GM18508 (cell line): Measurements from ENCODE around the gene OGFR.

Experiments
- ATAC-seq: cut with Tn5 transposase; IDR thresholded peaks from one replicate; pipeline ENCODE4 v1.9.1; 2021; ENCODE audit warnings: moderate number of reproducible peaks; ENCODE audit not compliant: insufficient read depth, unreplicated experiment

OGFR gene

GRCh38 chr20:62804627-62805154, at the start of gene OGFR:
TSS of gene OGFR (plus strand) at chr20:62804835. CDS start at chr20:62804860, 25 bp downstream.
- ATAC-seq, result no peak

- no peak for ATAC-seq
These were observed 49.7 kb upstream of the OGFR start for GRCh38 chr20:62754991-62755356.

- no peak for ATAC-seq
These were observed 48.6 kb upstream of the OGFR start for GRCh38 chr20:62755817-62756724.

DNA sequence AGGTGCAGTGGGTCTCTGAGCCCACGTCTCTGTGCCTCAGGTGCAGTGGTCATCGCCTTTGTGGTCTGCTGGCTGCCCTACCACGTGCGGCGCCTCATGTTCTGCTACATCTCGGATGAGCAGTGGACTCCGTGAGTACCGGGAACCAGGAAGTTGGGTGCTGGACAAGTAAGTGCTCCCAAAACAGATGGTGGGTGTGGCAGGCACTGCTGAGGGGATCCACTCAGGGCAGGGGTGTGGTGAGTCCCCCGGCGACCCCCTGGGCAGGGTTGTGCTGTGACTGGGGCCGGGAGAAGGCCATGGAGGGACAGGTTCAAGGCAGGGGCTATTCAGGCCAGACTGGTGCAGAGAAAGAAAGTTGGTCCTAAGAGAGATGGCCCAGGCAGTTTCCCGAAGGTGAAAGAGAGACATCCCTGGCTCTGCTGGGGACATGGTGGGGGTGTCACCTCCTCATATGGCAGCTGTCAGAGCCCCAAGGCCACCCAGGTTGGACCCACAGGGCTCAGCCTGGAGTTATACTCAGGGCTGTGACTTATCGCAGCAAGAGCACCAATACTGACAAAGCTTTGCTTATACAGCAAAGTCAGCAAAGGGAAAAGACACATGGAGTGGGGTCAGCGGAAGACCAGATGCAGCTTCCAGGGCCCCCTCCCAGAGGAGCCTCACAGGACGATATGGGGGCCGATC, 46.3 kb upstream of the OGFR start:
- ATAC-seq, result no peak

GRCh38 chr20:62759981-62760431, 44.6 kb upstream of the OGFR start:
- no peak for ATAC-seq

DNA sequence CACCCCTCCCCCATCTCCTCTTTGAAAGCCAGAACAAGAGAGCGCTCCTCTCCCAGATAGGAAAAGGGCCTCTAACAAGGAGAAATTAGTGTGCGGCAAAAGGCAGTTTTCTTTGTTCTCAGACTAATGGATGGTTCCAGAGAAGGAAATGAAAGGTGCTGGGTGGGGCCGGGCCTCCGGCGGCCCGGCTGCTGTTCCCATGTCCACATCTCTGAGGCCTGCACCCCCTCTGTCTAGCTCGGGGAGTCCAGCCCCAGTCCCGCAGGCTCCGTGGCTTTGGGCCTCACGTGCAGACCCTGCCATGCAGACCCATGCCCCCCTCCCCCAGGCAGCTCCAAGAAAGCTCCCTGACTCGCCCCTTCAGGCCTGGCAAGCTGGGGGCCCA, 44.2 kb upstream of the OGFR start:
- no peak for ATAC-seq

DNA sequence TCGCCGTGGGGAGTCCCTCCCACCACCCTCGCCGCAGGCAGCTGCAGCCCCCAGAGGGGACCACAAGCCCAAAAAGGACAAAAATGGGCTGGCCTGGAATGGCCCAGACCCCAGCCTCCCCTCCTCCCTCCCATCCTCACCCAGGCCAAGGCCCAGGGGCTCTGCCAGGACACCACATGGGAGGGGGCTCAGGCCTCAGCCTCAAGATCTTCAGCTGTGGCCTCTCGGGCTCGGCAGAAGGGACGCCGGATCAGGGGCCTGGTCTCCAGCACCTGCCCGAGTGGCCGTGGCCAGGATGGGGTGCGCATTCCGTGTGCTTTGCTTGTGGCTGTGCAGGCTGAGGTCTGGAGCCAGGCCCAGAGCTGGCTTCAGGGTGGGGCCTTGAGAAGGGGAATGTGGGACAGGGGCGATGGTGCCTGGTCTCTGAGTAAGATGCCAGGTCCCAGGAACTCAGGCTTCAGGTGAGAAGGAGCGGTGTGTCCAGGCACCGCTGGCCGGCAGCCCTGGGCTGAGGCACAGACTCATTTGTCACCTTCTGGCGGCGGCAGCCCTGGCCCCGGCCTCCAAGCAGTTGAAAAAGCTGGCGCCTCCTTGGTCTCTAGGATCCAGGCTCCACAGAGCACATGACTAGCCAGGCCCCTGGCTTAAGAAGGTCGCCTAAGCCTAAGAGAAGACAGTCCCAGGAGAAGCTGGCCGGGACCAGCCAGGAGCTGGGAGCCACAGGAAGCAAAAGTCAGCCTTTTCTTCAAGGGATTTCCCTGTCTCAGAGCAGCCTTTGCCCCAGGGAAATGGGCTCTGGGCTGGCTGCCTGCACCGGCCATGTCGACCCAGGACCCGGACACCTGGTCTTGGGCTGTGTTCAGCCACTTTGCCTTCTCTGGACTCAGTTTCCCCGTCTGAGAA, 43.5 kb upstream of the OGFR start:
- ATAC-seq, result no peak

DNA sequence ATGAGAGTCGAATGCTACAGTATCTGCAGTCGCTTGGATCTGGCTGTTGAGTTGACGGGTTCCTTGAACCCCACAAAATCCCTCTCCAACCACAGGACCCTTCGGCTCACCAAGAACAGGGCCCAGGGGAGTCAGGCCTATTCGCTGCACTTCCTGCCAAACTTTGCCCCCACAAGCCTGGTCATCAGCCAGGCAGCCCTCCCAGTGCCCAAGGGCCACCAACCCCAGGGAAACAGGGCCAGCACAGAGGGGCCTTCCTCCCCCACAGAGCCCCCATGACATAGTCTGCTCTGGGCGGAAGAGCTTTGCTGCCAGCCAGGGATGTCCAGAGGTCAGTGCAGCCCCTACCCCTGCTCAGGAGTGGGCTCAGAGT, 42.9 kb upstream of the OGFR start:
- no peak for ATAC-seq

DNA sequence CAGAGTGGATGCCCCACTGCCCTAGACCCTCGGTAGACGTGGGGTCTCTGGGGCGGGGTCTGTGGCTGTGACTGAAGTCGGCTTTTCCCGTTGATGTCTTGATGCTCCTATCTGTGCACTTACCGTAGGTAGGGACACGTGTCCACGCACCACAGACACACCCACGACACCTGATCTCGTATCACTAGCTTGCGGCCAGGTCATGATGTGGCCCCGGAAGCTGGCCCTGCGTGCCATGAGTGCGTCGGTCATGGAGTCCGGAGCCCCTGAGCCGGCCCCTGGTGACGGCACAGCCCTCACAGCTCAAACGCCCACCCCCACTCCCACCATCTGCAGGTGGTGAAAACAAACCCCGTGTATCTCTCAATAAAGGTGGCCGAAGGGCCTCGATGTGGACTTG, 42.3 kb upstream of the OGFR start:
- no peak for ATAC-seq

GRCh38 chr20:62762801-62763368, 41.8 kb upstream of the OGFR start:
- no peak for ATAC-seq

- no peak for ATAC-seq
These were observed 41.2 kb upstream of the OGFR start for GRCh38 chr20:62763404-62763803.

DNA sequence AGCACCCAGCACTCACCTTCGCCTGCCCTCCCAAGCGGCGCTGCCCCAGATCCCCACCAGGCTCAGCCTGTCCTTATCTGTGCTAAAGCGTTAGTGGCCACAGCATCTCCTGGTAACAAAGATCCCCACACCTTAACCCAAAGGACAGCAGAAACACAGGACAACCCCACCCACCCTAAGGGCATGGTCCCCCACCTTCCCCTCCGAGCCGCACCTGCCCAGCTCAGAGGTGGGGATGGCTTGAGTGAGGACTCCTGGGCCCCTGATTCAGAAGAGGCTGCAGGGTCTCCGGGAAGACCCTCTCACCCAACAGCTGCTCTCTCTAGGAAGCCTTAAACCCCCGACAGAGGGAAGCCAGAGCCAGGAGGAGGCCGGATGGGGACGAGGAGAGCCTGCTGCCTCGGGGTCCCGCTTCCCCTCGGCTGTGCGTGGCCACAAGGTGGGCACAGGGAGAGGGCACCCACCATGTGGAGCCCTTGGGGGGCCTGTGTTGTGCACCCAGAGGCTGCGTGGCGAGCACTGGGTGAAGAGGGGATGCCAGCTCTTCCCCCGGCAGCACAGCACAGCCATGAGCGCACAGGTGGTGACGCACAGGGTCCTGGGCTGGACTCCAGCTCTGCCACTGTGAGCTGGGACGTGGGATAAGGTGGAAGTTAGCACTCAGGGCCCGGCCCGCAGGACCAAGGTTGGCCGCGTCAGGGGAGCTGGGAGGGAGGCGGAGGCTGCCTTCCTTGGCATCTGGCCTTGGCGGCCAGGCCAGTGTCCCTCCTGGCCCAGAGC, 40.3 kb upstream of the OGFR start:
- no peak for ATAC-seq

GRCh38 chr20:62765021-62765420, 39.6 kb upstream of the OGFR start:
- ATAC-seq, result no peak

GRCh38 chr20:62765432-62766070, 39.1 kb upstream of the OGFR start:
- no peak for ATAC-seq

GRCh38 chr20:62766071-62766450, 38.6 kb upstream of the OGFR start:
- ATAC-seq, result no peak

DNA sequence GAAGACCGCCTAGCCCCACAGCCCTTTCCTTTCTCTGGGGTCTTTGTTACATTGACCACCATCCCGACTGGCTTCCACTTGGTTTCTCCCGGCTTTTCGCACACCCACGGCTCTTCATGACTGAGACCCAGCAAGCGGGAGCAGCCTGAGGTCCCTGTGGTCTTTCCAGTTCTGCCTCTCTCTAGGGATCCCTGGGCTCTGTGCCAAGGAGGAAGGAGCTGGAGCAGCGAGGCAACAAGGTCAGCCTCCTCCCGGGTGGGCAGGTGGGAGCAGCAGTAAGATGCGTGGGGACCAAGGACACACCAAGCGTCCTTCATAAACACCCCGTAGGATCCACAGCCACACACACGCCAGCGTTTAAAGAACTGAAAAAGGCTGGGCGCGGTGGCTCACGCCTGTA, 37.9 kb upstream of the OGFR start:
- ATAC-seq, result no peak

DNA sequence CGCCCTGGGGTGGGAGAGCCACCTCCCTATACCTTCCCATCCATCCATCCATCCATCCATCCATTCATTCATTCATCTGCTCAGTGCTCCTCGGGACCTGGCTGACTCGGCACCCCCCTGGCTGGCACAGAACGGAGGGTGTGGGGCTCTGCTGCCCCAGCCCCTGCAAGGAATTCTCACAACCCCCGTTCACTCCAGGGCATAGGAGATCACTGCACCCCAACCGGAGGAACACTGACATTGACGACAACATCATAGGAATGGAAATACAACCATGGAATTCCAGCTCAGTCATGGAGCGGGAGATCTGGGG, 36.4 kb upstream of the OGFR start:
- ATAC-seq, result no peak

- ATAC-seq, result no peak
These were observed 35.9 kb upstream of the OGFR start for GRCh38 chr20:62768551-62769287.
